PC-9 (cell line): ENCODE data around the gene THUMPD3.

ENCODE experiments used
- EZH2 ChIP-seq: fragments of 200-600 bp; sonication (generic); IDR thresholded peaks from 2 replicates; pipeline ENCODE4 v1.8.0; 2017; ENCODE audit warnings: antibody characterized with exemption, low read depth
- TF ChIP-seq, protein P1 (sequence below): fragments of 200-600 bp; sonication (generic); conservative IDR thresholded peaks from 2 replicates; pipeline ENCODE4 v1.6.1; 2017; ENCODE audit warnings: mixed run types, antibody characterized with exemption, mild to moderate bottlenecking, moderate library complexity

DNA sequence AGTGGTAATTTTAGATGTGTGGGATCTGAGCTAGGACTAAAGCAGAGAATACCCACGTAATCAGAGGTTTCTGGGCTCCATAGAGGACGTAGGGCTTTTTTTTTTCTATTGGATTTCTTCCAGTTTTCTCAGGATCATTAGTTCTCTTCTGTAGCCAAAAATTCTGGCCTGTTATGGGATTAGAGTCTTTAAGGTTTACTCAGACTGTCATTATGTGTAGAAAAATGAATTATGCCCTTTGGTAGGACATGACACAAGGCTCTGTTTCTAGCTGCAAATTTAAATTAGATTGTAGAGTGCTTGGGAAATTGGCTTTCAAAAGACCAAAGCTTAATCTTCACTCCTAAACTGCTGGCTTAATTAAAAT lies 36.5 kb downstream of the THUMPD3 start:
- TF ChIP-seq, protein P1, sequence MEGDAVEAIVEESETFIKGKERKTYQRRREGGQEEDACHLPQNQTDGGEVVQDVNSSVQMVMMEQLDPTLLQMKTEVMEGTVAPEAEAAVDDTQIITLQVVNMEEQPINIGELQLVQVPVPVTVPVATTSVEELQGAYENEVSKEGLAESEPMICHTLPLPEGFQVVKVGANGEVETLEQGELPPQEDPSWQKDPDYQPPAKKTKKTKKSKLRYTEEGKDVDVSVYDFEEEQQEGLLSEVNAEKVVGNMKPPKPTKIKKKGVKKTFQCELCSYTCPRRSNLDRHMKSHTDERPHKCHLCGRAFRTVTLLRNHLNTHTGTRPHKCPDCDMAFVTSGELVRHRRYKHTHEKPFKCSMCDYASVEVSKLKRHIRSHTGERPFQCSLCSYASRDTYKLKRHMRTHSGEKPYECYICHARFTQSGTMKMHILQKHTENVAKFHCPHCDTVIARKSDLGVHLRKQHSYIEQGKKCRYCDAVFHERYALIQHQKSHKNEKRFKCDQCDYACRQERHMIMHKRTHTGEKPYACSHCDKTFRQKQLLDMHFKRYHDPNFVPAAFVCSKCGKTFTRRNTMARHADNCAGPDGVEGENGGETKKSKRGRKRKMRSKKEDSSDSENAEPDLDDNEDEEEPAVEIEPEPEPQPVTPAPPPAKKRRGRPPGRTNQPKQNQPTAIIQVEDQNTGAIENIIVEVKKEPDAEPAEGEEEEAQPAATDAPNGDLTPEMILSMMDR: no peak
- TF ChIP-seq EZH2: no peak
